Right ventricle myocardium inferior (tissue), 1 donor: ENCODE data around the gene TMEM200C. TPM values are rescaled to one million over a fixed set of nuclear protein-coding genes. Genes with fewer than 3 reads are reported as not detected.

Source experiments
- ATAC-seq: fragments of 200-7000 bp; cut with Tn5 transposase; one replicate; pipeline ENCODE4 v1.9.1; 2020; ENCODE audit warnings: mild to moderate bottlenecking, moderate library complexity
- DNase-seq: peaks from one replicate; pipeline ENCODE4 v3.0.0; 2021; ENCODE audit errors: missing footprints
- intact Hi-C: fragments of 100-400 bp; cut with DNase I; formaldehyde crosslinking; loops from one replicate; pipeline ENCODE4 v1.11.0; 2022
- long read RNA-seq: library from polyadenylated mRNA; unstranded; transcript quantifications from one replicate; pipeline ENCODE4 v2.0.0, GENCODE V29; 2021
- total RNA-seq: library from RNA; stranded (reverse); fragmentation: NEBNext Ultra II Directional; extraction: Animal tissue kit (Norgen Biotek cat#: 25700); gene quantifications from one replicate; pipeline ENCODE4 v1.2.1, GENCODE V29; 2021
- donor health status: DM: no; HTN: yes; CAD: no; lungs with severe emphysema.

The TMEM200C gene
- total RNA-seq, result 0.95 TPM
- long read RNA-seq, partial matches to known transcripts, result 0 of 1 reads
- long read RNA-seq, other reads (novel, unspliced or antisense), result 0 of 1 reads

DNA sequence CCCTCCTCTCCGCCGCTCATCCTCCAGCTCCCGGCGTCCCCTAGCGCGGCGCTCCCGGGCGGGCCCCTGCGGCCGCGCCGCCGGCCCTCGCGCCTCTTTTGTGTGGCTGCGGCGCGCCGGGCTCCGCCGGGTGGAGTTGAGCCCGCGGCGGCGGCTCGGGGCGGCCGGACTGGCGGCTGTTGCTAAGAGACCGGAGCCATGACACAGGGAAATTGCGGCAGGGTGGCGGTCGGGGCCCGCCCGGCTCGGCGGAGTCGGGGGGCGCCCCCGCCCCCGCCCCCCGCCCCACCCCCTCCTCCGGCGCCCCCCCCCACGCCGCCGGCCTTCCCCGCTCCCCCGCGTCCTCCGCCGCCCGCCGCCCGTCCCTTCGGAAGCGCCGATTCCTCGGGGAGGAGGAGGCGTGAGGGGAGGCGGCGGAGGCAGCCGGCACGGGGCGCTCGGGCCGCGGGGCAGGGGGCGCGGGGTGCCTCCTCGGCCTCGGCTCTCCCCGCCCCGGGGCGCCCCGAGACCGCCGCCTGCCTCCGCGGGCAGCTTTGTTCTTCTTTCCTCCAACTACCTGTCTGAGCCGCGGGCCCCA is at the start of gene TMEM200C:
TMEM200C (minus strand) TSS at position 224 of the 577 bp plus-strand sequence. CDS start 3,459 bp downstream, outside the sequence.
- DNase-seq (peak; percentile 65), ATAC-seq (no peak)
- intact Hi-C loops, result loop anchor here (10.0 kb wide), 1 partner anchor 249 kb away; no protein-coding TSS in a partner anchor

DNA sequence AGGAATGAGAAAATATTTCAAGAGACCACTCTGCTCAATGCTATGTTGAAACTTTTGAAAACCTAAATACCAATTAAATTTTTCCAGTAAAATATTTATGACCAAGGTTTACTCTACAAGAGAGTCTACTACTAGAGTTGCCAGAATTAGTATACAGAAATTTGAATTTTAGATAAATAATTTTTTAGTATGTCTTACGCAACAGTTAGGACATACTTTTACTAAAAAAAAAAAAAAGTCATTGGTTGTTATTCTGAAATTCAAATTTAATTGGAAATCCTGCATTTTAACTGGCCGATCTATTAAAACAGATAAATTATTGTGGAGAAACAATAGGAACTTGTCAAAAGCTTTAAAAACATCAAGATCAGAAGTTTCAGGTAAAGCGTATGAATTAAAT is 49.1 kb upstream of the TMEM200C start:
- intact Hi-C loops, result no loop called here
- DNase-seq, result no peak
- no peak for ATAC-seq

DNA sequence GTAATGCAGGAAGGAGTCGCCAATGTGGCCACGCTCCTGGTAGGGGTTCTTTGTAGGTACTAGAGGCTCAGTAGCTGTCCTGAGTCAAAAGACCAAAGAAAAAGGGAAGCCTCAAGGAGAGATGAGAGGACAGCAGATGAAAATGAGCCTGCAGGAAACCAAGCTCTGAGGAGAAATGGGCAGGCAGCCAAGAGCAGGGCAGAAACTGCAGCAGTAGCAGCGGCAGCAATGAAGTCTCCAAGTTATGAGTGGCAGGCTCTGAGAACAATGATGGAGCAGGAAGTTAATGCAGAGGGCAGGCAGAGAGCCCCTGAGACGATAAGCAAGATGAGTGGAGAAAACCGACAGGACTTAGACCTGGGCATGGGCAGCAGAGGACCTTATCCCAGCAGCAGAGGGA is 48.2 kb upstream of the TMEM200C start:
- ATAC-seq (no peak), DNase-seq (no peak)
- intact Hi-C loops, result no loop called here

DNA sequence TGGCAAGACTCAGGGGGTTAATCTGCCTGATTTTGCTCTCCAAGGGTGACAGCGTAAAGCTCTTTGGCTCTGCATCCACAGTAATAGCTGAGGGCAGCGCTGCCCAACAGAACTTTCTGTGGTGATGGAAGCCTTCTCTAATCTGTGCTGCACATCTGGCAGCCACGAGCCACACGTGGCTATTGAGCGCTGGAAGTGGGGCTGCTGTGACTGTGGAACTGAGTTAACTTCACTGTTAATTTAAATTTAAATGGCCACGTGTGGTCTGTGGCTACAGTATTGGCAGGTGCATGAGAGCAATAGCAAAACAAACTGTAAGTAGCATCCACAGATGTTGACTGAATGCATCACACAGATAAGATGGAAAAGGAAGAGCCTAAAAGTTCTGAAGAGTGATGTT is 47.3 kb upstream of the TMEM200C start:
- intact Hi-C loops, result no loop called here
- no peak for ATAC-seq
- no peak for DNase-seq

DNA sequence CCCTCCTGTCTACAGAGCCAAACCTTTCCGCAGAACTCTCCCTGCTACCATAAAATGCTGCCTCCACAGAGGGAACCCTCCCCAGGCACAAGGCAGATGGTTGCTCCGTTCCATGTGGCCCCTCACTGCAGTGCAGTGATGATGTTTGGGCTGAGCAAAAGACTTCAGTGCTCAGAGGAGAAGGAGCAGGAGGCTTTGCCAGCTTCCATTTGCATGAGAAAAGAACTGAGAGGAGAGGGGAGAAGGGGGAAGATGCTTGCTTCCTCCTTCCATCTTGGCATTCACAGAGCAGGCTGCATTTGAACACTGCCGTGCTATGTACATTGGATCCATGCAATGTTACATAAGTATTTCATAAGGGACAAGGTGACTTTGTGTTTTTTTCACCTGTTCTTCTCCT is 46.6 kb upstream of the TMEM200C start:
- DNase-seq (no peak), ATAC-seq (no peak)
- intact Hi-C loops, result no loop called here

DNA sequence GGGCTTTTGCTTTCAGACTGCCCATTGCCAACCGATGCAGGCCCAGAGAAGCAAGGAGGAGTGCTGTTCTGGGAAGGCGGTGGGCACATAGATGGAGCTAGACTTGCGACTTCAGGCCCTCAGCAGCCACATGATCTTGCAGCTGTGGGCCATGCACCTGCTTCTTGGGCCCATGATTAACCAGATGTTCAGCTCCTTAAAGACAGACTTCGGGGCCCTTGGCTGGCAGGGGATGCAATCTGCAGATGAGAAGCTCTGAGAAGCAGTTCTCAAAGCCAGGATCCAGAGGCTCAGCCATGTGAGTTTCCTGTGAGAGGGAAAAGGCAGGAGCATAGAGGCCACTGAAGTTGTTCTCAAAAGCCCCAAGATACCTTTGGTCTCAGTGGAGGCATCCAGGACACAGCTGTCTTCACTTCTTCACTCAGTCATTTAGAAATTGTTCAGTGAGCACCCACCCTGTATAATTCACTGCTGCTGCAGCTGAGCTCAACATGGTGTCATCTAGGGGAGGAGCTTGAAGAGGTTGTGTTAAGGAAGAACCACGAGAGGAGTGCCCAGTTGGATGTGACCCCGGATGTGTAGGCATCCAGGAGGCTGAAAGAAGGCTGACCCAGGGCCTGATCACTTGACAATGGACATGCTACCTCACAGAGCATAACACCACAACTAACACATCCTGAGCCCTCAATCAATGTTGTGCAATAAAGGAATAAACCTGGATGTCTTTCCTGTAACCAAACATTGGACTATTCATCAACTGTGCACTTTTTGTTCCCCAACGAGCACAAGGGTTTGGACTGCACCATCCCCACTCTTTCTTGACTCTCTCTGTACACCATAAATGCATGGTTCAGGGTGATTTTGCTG is 44.7 kb upstream of the TMEM200C start:
- intact Hi-C loops, result no loop called here
- no peak for DNase-seq
- ATAC-seq, result no peak

DNA sequence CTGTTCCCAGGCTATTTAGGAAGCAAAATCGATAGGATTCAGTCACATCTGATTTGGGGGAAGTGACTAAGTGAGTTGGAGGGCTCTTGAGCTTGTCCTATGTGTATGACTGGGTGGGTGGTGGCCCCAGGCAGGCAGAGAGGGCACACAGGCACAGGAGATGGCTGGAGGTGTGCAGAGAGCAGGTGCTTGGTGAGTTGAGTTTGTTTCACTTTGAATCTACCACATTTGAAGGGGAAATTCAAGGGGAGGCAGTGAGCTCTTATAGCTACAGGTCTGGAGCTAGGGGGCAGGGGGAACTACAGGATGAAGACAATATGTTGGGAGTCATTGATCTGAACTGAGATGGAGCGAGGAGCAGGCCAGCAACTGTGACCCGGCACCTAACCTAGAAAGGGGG is 42.5 kb upstream of the TMEM200C start:
- intact Hi-C loops, result no loop called here
- DNase-seq (no peak), ATAC-seq (no peak)

DNA sequence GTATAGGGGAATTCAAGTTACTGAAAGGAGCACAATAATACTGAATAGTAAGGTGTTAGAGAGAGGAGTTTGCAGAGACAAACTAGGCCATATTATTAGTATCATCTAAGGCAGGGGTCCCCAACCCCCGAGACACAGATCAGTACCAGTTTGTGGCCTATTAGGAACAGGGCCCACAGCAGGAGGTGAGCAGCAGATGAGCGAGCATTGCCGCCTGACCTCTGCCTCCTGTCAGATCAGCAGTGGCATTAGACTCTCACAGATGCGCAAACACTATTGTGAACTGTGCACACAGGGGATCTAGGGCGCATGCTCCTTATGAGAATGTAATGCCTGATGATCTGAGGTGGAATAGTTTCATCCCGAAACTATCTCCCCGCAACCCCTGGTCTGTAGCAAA is 41.8 kb upstream of the TMEM200C start:
- ATAC-seq (no peak), DNase-seq (no peak)
- intact Hi-C loops, result no loop called here

DNA sequence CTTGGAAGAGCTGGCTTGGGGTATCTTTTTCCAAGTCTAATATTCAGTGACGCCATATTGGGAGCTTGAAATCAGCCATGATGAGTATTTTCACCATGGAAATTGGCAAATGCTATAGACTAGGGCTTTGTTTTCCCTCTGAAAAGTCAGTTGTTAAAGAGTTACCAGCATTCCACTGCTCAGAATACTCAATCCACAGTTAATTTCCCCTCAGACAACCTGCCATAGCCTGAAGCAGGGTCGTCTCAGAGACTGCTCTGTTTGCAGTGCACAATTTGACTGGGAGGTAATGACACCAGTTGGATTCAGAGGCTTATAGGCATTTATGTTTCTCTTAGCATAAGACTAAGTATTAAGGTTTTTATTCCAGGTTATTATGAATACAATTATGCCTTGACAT is 35.5 kb upstream of the TMEM200C start:
- no peak for ATAC-seq
- intact Hi-C loops, result no loop called here
- no peak for DNase-seq

DNA sequence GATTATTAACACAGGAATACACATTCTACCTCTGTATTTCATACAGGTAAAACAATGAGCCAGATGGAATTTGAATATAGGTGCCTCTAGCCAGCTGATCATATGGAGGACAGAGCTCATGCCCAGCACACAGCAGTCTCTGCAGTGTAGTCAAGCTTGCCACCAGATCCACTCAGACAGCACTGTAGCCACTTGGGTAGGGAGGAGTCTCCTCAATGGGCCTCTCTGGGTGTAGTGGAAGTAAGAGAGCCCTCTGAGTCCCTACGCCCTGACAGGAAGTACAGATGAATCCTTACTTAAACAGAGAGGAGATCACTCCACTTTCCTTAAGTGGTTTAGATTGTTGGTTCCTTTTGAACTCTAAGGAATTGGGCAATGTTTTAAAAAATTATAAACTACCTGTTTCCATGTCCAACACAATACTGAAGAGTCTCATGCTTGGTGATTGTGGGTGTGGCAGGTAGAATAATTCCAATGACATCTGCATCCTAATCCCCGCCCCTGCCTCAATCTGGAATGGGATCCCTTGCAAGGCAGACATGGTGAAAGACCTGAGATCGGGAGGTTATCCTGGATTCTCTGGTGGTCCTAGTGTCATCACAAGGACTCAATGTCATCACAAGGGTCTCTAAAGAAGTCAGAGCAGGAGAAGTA is 23.0 kb upstream of the TMEM200C start:
- ATAC-seq (no peak), DNase-seq (no peak)
- intact Hi-C loops, result no loop called here

DNA sequence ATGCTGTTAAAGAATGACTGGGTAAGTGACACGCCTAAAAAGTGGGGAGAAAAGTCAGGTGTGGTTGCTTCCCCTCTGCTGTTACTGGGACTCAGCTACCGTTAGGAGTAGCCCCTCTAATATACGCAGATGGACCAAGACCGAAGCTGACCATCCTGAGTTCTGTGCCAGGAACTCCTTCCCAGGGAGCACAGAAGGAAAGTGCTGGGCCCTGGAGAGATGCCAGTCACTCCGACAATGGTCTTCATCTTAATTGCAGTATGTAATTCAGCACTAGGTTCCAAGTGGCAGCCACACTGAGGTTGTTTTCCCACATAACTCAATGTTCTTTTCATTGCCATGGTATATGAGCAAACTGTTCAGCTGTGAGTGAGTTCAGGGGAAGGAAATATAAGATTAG is 19.6 kb upstream of the TMEM200C start:
- DNase-seq (no peak), ATAC-seq (no peak)
- intact Hi-C loops, result no loop called here

DNA sequence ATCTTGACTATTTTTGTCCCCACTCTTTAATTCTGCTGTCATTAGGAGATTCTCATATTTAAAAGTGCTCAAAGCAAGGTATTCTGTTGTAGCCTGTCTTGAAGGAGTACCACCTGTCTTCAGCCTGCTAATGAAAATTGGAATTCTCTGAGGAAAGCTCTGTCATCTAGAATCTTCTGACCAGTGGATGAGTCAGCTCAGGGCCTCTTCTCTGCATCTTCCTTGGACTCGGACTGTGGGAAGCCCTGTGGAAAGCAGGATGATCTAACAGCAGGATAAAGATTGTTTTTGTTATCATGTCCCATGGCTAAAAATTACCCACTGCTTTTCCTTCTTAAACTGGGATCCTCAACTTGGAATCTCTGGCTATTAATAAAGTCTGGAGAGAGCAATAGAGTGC is 18.7 kb upstream of the TMEM200C start:
- no peak for DNase-seq
- intact Hi-C loops, result no loop called here
- no peak for ATAC-seq

DNA sequence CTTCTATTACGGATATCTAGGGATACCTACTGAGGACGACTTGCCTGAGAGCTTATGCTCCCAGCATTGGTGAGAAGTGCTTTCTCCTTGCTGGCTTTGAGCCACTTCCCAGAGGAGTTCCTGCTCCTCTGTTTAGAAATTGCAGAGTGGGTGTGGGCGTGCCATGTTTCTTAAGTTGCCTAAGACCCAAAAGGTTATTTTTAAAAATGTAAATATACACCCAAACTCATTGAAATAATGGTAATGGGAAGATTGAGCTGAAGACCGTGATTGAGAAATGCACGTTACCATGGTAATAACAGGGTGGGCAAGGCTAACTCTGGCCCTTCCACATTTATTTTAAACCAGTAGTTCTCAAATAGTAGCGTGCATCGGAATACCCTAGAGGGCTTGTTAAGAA is 17.2 kb upstream of the TMEM200C start:
- ATAC-seq (no peak), DNase-seq (no peak)
- intact Hi-C loops, result no loop called here

DNA sequence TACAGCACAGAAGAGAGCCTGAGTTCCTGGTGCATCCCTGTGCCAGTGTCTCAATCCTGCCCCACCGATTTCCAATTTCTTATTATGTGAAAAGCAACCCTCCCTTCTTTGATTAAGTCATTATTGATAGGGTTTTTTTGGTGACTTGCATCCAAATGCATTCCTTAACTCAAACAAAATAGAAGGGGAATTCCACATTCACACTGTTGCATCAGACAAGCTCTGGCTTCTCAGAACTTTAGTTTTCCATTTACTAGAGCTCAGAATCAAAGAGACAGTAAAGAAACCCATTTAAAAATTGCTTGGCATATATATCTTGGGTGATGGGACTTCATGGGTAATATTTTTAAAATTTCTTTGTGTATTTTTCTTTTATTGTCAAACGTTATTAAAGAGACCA is 13.8 kb upstream of the TMEM200C start:
- DNase-seq, result no peak
- intact Hi-C loops, result no loop called here
- ATAC-seq, result no peak

DNA sequence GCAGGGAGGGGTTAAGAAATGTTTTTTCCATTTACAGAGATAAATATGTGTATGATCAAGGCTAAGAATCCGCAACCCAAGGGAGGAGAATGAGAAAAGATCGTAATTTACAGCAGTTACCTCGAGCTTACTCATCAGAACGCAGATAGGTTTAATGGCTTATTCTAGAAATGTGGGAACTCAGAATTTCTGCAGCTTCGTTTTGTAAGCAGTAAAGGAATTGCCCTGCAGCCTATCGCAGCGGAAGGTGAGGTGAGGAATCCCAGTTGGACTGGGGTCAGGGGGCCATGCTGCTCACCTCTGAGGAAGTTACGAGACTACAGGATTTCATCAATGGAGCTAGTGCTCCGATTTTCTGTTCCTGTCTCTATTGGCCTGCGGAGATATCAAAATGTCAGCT is 8.1 kb upstream of the TMEM200C start:
- DNase-seq (no peak), ATAC-seq (no peak)
- intact Hi-C loops, result no loop called here

DNA sequence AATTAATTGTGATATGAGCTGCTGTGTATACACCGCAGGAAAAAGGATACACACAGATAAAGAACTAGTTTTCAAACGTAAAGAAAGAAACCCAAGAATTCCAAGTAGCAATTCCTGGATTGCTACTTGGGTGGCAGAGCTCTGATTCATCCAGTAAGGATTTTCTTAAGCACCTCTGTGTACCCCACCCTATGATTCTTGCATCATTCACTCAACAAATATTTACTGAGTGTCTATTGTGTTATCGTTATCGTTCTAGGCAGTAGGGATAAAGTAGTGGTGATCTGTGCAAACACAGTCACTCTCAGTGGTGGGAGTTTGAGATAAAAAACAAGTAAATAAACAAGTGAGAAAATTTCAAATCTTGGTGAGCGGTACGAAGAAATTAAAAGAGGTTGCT is 4.9 kb upstream of the TMEM200C start:
- no peak for ATAC-seq
- intact Hi-C loops, result no loop called here
- DNase-seq, result no peak

DNA sequence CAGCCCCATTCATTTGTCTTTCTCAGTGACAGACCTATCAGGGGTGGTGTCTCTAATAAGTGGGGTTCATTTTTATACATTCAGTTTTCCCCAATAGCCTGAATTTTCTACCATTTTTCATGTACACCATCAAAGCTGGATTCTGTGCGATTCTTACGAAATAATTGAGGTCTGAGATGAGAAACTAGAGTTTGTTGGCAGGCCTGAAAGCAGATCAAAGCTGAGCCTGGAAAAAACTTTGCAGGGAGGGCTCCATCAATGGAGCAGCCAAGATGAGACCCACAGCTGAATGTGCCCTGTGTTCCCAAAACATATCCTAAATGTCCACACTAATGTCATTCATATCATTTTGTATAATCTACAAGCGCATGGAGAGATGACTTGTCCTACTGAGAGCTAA is 4.5 kb upstream of the TMEM200C start:
- ATAC-seq (no peak), DNase-seq (no peak)
- intact Hi-C loops, result loop anchor here (10.0 kb wide), 1 partner anchor 245 kb away; no protein-coding TSS in a partner anchor

DNA sequence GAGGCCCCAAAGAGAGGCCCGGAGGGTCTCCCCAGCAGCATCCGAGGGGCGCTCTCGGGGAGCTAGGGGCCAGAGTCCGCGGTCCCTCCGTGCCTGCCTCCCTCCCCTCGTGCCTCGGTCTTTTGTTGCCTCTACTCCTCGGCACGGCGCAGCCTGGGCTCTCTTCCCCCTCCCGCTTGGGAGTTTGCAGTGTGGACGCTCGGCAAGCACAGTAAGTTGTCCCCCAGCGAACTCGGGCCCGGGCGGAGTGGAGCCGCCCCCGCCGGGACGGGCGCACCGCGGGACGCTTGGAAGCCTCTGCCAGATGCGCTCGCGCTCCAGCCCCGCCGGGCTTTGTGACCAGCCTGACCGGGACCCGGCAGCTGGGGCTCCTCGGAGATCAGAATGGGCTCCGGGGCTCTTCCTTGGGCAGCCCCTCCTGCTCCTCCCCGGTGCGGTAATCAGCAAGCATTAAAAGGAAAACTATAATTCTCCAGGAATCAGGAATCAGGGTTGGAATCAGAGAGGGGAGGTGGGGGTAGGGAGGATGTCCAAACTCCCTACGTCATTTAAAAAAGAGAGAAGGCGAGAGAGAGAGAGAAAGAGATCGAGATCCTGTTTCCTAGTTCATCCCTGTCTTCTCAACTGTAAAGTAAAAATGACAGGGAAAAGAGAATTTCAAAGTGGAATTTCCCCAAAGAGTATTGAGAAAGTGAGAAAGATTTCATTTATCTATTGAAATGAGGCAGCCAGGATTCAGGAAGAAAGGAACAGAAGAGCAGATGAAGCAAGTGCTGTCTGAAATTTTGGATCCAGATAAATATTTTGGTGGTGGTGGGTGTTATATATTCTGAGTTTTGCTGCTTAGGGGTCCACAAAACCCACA is 786 bp upstream of the TMEM200C start:
- DNase-seq, result no peak
- intact Hi-C loops, result loop anchor here (10.0 kb wide), 1 partner anchor 249 kb away; no protein-coding TSS in a partner anchor
- peak; percentile 55 for ATAC-seq
